GM12878 (cell line): Measurements from ENCODE around the gene PIGX. TPM values are rescaled to one million over a fixed set of nuclear protein-coding genes. Genes with fewer than 3 reads are reported as not detected.

Source experiments
- ATAC-seq: fragments of 200-7000 bp; cut with Tn5 transposase; 3 replicates; pipeline ENCODE4 v1.9.1; 2020; ENCODE audit warnings: mild to moderate bottlenecking, moderate library complexity
- BruUV-seq: library from RNA; stranded (reverse); fragments of 400-500 nt; replicated peaks from 2 replicates; lab custom pipeline; 2021; lab: Mats Ljungman, UMichigan
- CTCF ChIA-PET: fragments of 300-600 bp; sonication (Branson Sonifier 250); formaldehyde crosslinking; extraction: SDS; loops from one replicate; lab custom pipeline; 2021; ENCODE audit warnings: inconsistent platforms; lab: Yijun Ruan, JAX
- POLR2A ChIA-PET: fragments of 350-600 bp; formaldehyde crosslinking; extraction: SDS; loops from one replicate; lab custom pipeline; 2021; ENCODE audit warnings: inconsistent platforms; lab: Charles Lee
- RAD21 ChIA-PET: fragments of 300-600 bp; sonication (Branson Sonifier 250); formaldehyde crosslinking; loops from one replicate; lab custom pipeline; 2023; ENCODE audit warnings: antibody characterized with exemption; ENCODE audit not compliant: unreplicated experiment; lab: Charles Lee
- SMC1A ChIA-PET: fragments of 300-600 bp; sonication (Branson Sonifier 250); formaldehyde crosslinking; loops from one replicate; lab custom pipeline; 2023; ENCODE audit not compliant: unreplicated experiment, uncharacterized antibody; lab: Charles Lee
- DNase-seq: peaks from one replicate; pipeline ENCODE4 v3.0.0-alpha.2; 2011; ENCODE audit warnings: low read depth, low spot score
- FAIRE-seq: peaks from 3 replicates; lab custom pipeline; 2011; peaks lifted over from hg19 to GRCh38; lab: Jason Lieb, UNC
- H2AFZ ChIP-seq: 2 replicates; pipeline ENCODE4 v1.6.0; 2011; ENCODE audit warnings: low read depth, low read length, control low read depth; ENCODE audit not compliant: control insufficient read depth
- H3K27ac ChIP-seq: 2 replicates; pipeline ENCODE4 v1.5.1; 2011; ENCODE audit warnings: control low read depth; ENCODE audit not compliant: control insufficient read depth, insufficient read depth
- H3K27me3 ChIP-seq, 2 experiments: replicated peaks in 1 of 2; 2 replicates each; pipeline versions ENCODE4 v1.6.0 to v1.6.1; 2011; ENCODE audit warnings: low read length in 1 of 2; ENCODE audit not compliant: control insufficient read depth in 2 of 2, insufficient read depth in 2 of 2
- H3K36me3 ChIP-seq, 2 experiments: 2 replicates each; pipeline ENCODE4 v1.5.1; 2011; ENCODE audit warnings: low read length in 1 of 2; ENCODE audit not compliant: control insufficient read depth in 2 of 2, insufficient read depth in 2 of 2
- H3K4me1 ChIP-seq: 2 replicates; pipeline ENCODE4 v1.6.1; 2011; ENCODE audit warnings: mild to moderate bottlenecking, low read length, moderate library complexity, mixed read lengths; ENCODE audit not compliant: control insufficient read depth, insufficient read depth
- H3K4me2 ChIP-seq: 2 replicates; pipeline ENCODE4 v1.6.0; 2011; ENCODE audit warnings: control low read depth; ENCODE audit not compliant: control insufficient read depth, insufficient read depth
- H3K4me3 ChIP-seq: fragments of 200-600 bp; sonication (generic); 2 replicates; pipeline ENCODE4 v1.5.1; 2016
- H3K79me2 ChIP-seq: 2 replicates; pipeline ENCODE4 v1.6.0; 2011; ENCODE audit warnings: low read length; ENCODE audit not compliant: control insufficient read depth, insufficient read depth
- H3K9ac ChIP-seq: 2 replicates; pipeline ENCODE4 v1.8.0; 2011; ENCODE audit warnings: low read length, control low read depth, mixed read lengths; ENCODE audit not compliant: control insufficient read depth, insufficient read depth
- H3K9me3 ChIP-seq: replicated peaks from 3 replicates; pipeline ENCODE4 v1.5.1; 2011; ENCODE audit warnings: mild to moderate bottlenecking, low read length; ENCODE audit not compliant: control insufficient read depth, insufficient read depth
- H4K20me1 ChIP-seq: 2 replicates; pipeline ENCODE4 v1.6.0; 2011; ENCODE audit not compliant: control insufficient read depth, insufficient read depth
- EP300 ChIP-seq, 2 experiments: fragments of 150-350 bp in 1 of 2; IDR thresholded peaks; 2 replicates each; pipeline ENCODE4 v1.6.1; 2011 to 2012; ENCODE audit warnings: low read depth in 2 of 2, low read length in 2 of 2, borderline replicate concordance in 1 of 2, improper control_type of control experiment in 1 of 2, inconsistent platforms in 1 of 2; ENCODE audit not compliant: control insufficient read depth in 1 of 2
- KAT2A ChIP-seq: conservative IDR thresholded peaks from 2 replicates; pipeline ENCODE4 v1.6.1; 2011; ENCODE audit warnings: low read depth, low read length; ENCODE audit not compliant: control insufficient read depth
- LARP7 ChIP-seq: fragments of 450-650 bp; IDR thresholded peaks from 2 replicates; pipeline ENCODE4 v1.6.1; 2017; ENCODE audit warnings: mild to moderate bottlenecking
- NFIC ChIP-seq: IDR thresholded peaks from 2 replicates; pipeline ENCODE4 v1.6.1; 2012; ENCODE audit warnings: low read depth, mild to moderate bottlenecking, inconsistent platforms, low read length, moderate library complexity
- RELA ChIP-seq: fragments of 450-650 bp; IDR thresholded peaks from 2 replicates; pipeline ENCODE4 v1.8.0; 2014; ENCODE audit warnings: borderline replicate concordance; ENCODE audit not compliant: partially characterized antibody
- RUNX3 ChIP-seq: IDR thresholded peaks from 2 replicates; pipeline ENCODE4 v1.6.1; 2012; ENCODE audit warnings: low read length, inconsistent platforms
- YBX1 ChIP-seq: fragments of 450-650 bp; IDR thresholded peaks from 2 replicates; pipeline ENCODE4 v1.6.1; 2016; ENCODE audit warnings: antibody characterized with exemption
- ZBTB40 ChIP-seq: fragments of 450-650 bp; IDR thresholded peaks from 2 replicates; pipeline ENCODE4 v1.6.1; 2016; ENCODE audit warnings: mild to moderate bottlenecking, moderate library complexity, borderline replicate concordance
- ZNF24 ChIP-seq: fragments of 450-650 bp; IDR thresholded peaks from 2 replicates; pipeline ENCODE4 v1.6.1; 2017; ENCODE audit warnings: antibody characterized with exemption, mild to moderate bottlenecking
- WGBS: methylation state at CpG from one replicate; pipeline ENCODE4 v1.1.6; 2016; ENCODE audit warnings: low lambda C conversion rate; ENCODE audit not compliant: insufficient replicate concordance, insufficient coverage; ENCODE audit errors: missing lambda C conversion rate; 5-methylcytosine and 5-hydroxymethylcytosine counted together
- in situ Hi-C: fragments of 300-500 bp; cut with MboI; formaldehyde crosslinking; loops from 9 replicates; pipeline ENCODE4 v1.14.3; 2018; ENCODE audit warnings: mixed read lengths
- intact Hi-C: fragments of 100-400 bp; cut with micrococcal nuclease; formaldehyde crosslinking; loops from one replicate; pipeline ENCODE4 v1.14.2; 2022; ENCODE audit not compliant: unreplicated experiment
- polyA plus RNA-seq, 11 experiments: library from polyadenylated mRNA; depleted of rRNA in 4 of 11; unstranded in 6 of 11; stranded (reverse) in 5 of 11; fragments of >200 nt; fragmentation: Nextera tagmentation in 4 of 11; fragmentation: Illumina TruSeq in 1 of 11; extraction: Ambion mirVana in 4 of 11; extraction: Trizol in 1 of 11; gene quantifications; 1 replicate in 1 of 11; 2 replicates in 10 of 11; pipeline versions ENCODE4 v1.2.1 to v1.2.3, GENCODE V29; 2011 to 2016; ENCODE audit warnings: inconsistent platforms in 2 of 11, missing spikeins in 2 of 11, low read depth in 1 of 11
- total RNA-seq, 4 experiments: library from RNA; depleted of rRNA in 3 of 4; stranded (reverse); fragments of >200 nt in 3 of 4; fragmentation: Illumina TruSeq in 1 of 4; extraction: Trizol in 1 of 4; gene quantifications; 2 replicates each; pipeline versions ENCODE4 v1.2.1 to v1.2.3, GENCODE V29; 2013 to 2021
- TF ChIP-seq, protein P1 (sequence below): IDR thresholded peaks from 2 replicates; pipeline ENCODE4 v1.6.1; 2011; ENCODE audit warnings: low read depth, mild to moderate bottlenecking, low read length, moderate library complexity, borderline replicate concordance; ENCODE audit errors: extremely low read depth

Gene PIGX
- total and polyA plus RNA-seq, 10 of the 15 experiments (the other 5 are each of a cell fraction or from before 2014, with no cell fraction given): 3.8 to 40.0 (median 22.3) TPM

- ChIA-PET CTCF (no interaction called here), POLR2A (interaction anchor here (0.5 kb wide), 1 partner anchor 138 kb away, joined by 3 read pairs; no protein-coding TSS in a partner anchor), RAD21 (interaction anchor here (1.4 kb wide), 1 partner anchor 9 kb away, joined by 4 read pairs; no protein-coding TSS in a partner anchor)
- no peaks in the 10 kb centered on the region for H3K79me2 ChIP-seq
- H3K9me3 ChIP-seq: no peaks in the 10 kb centered on the region
- H2AFZ ChIP-seq: no peak overlapping the region
- H4K20me1 ChIP-seq: no peaks in the 10 kb centered on the region
- no peak for DNase-seq
- no peaks in the 10 kb centered on the region for H3K27me3 ChIP-seq
- in situ Hi-C loops: no loop called here
- no peak for FAIRE-seq
- H3K36me3 ChIP-seq: peaks cover 0 to 5% of the 10 kb centered on the region in 2 experiments; a peak in 1 of 4 replicates
- TF ChIP-seq RUNX3 (0 out of 2 replicates have a peak, but pooled peaks have one; percentile 25), NFIC (no peak)
- TF ChIP-seq, all 136 proteins: peak for 1
- intact Hi-C loops: no loop called here
- no TSS peak for BruUV-seq
- SMC1A ChIA-PET: interaction anchor here (0.9 to 1.5 kb wide), 3 partner anchors 13 to 30 kb away, joined by 3 to 5 read pairs (median 3); partner anchors contain the start of gene PAK2
- WGBS: 69% methylated on average over 7 of the region's 7 CpGs
- Histone ChIP-seq H3K4me2 (no peak overlapping the region), H3K4me1 (no peaks in the 10 kb centered on the region), H3K27ac (no peak overlapping the region), H3K9ac (no peak overlapping the region), H3K4me3 (no peak overlapping the region)
- no peak for ATAC-seq
These were observed 14.9 kb downstream of the PIGX start for GRCh38 chr3:196726788-196727675.

GRCh38 chr3:196735751-196736150, 23.6 kb downstream of the PIGX start:
- Histone ChIP-seq H4K20me1 (no peaks in the 10 kb centered on the region), H3K27ac (no peak overlapping the region), H3K9ac (no peak overlapping the region), H3K4me1 (no peaks in the 10 kb centered on the region), H3K27me3 (no peaks in the 10 kb centered on the region), H3K79me2 (peaks cover 11% of the 10 kb centered on the region), H3K9me3 (no peaks in the 10 kb centered on the region), H3K36me3 (no peaks in the 10 kb centered on the region; a peak in 1 of 4 replicates), H2AFZ (no peak overlapping the region), H3K4me3 (no peak overlapping the region), H3K4me2 (no peak overlapping the region)
- 100% methylated on average over 3 of the region's 3 CpGs for WGBS
- intact Hi-C loops (no loop called here), in situ Hi-C loops (no loop called here)
- SMC1A ChIA-PET: no interaction called here
- BruUV-seq: no TSS peak
- CTCF ChIA-PET: interaction anchor here (1.7 kb wide), 1 partner anchor 48 kb away, joined by 3 read pairs; no protein-coding TSS in a partner anchor
- RAD21 ChIA-PET: interaction anchor here (0.6 kb wide), 1 partner anchor 11 kb away, joined by 3 read pairs; no protein-coding TSS in a partner anchor
- ATAC-seq (no peak), DNase-seq (no peak), FAIRE-seq (no peak)
- POLR2A ChIA-PET: interaction anchor here (0.6 kb wide), 2 partner anchors 171 to 388 kb away, joined by 3 to 6 read pairs; no protein-coding TSS in a partner anchor
- TF ChIP-seq LARP7: no peak
- no peak for TF ChIP-seq EP300 (IDR thresholded peaks at IDR 0.05; ENCODE audit: borderline replicate concordance in 1 of 2, control insufficient read depth in 1 of 2, low read depth in 2 of 2, low read length in 2 of 2)
- no peak for TF ChIP-seq YBX1
- TF ChIP-seq, protein P1, sequence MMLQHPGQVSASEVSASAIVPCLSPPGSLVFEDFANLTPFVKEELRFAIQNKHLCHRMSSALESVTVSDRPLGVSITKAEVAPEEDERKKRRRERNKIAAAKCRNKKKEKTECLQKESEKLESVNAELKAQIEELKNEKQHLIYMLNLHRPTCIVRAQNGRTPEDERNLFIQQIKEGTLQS: no peak
- no peak for TF ChIP-seq ZBTB40
- no peak for TF ChIP-seq ZNF24
- TF ChIP-seq RELA: no peak
- TF ChIP-seq KAT2A: no peak
